Motor neuron (in vitro differentiated cells): Measurements from ENCODE around the gene MAU2. TPM values are rescaled to one million over a fixed set of nuclear protein-coding genes. Genes with fewer than 3 reads are reported as not detected.
"Not testable (repeated sequence)": the region's sequence is repeated elsewhere in the genome, so short reads cannot be mapped to it uniquely, and the experiment has no call there.

Experiments used
- ATAC-seq, 8 experiments: fragments of 200-7000 bp; cut with Tn5 transposase; replicated peaks in 6 of 8; 2 replicates each; pipeline ENCODE4 v1.8.0; 2021; ENCODE audit warnings: mild to moderate bottlenecking in 8 of 8, moderate library complexity in 8 of 8
- H3K27ac ChIP-seq, 2 donors: fragments of 250-450 bp; sonication (Bioruptor Pico); 2 replicates each; pipeline ENCODE4 v1.9.0; 2021; ENCODE audit warnings: antibody characterized with exemption in 2 of 2, mild to moderate bottlenecking in 2 of 2, moderate library complexity in 1 of 2
- H3K4me1 ChIP-seq, 2 donors: fragments of 250-450 bp; sonication (Bioruptor Pico); replicated peaks in 1 of 2; 2 replicates each; pipeline ENCODE4 v1.6.1; 2021; ENCODE audit warnings: antibody characterized with exemption in 2 of 2, mild to moderate bottlenecking in 2 of 2, moderate library complexity in 1 of 2
- H3K4me3 ChIP-seq, 5 donors: fragments of 250-450 bp; sonication (Bioruptor Pico); 2 replicates each; pipeline ENCODE4 v1.9.0; 2021; ENCODE audit warnings: antibody characterized with exemption in 5 of 5, mild to moderate bottlenecking in 5 of 5, moderate library complexity in 4 of 5
- WGBS, 10 experiments: fragments of 450-650 bp; shearing (Covaris generic); methylation state at CpG; one replicate each; pipeline ENCODE4 v1.0.0; 2022; 5-methylcytosine and 5-hydroxymethylcytosine counted together
- in situ Hi-C, 9 experiments: fragments of 400-800 bp; cut with MboI; loops; one replicate each; pipeline ENCODE4 v1.15.0; 2021; ENCODE audit warnings: low sequenced_read_pairs in 9 of 9, low pct_unique_long_range_greater_than_20kb in 2 of 9; ENCODE audit not compliant: unreplicated experiment in 9 of 9
- total RNA-seq, 8 experiments: library from RNA; unstranded; fragments of 300-600 nt; gene quantifications; 2 replicates each; pipeline versions ENCODE4 v1.2.3 to v1.2.4, GENCODE V29; 2022

MAU2 gene
- total RNA-seq, 8 experiments from 2014 or later, result 17.7 to 67.6 (median 27.4) TPM

DNA sequence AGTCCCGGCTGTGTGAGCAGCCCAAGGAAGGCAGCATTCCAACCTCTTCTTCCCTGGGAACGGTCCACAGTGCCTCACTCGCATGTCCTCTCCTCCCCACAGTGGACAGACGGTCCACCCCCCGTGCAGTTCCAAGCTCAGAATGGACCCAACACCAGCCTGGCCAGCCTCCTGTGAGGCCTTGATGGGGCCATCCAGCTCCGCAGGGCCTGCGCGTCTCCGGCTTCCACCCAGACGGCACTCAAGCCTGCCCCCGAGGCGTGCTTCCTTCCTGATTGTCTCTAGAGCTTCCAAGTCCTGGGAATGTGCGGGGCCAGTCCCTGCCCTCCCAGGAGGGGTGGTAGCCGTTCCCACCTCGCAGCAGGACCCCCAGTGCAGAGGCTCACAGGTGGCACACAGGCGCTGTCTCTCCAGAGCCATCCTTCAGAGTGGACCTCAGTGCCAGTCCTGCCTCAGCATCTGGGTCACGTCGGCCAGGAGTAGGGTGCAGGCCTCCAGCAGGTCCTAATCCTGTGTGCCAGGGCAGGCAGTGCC, 35.0 kb downstream of the MAU2 start:
- 93 to 100% (median 100%) methylated on average over 1 to 12 of the region's 18 CpGs; no CpG with 5 or more reads in 5 of the 10 experiments for WGBS, 10 experiments
- Histone ChIP-seq H3K27ac (no peak overlapping the region), H3K4me1 (peaks cover under 1% of the 10 kb centered on the region in 2 donors), H3K4me3 (no peak overlapping the region)
- in situ Hi-C loops, result loop anchor here in 2 of 9 experiments (25.0 kb wide), 1 partner anchor 132 kb away; no protein-coding TSS in a partner anchor
- ATAC-seq, result peak in 1 of 8 experiments; percentile 9

DNA sequence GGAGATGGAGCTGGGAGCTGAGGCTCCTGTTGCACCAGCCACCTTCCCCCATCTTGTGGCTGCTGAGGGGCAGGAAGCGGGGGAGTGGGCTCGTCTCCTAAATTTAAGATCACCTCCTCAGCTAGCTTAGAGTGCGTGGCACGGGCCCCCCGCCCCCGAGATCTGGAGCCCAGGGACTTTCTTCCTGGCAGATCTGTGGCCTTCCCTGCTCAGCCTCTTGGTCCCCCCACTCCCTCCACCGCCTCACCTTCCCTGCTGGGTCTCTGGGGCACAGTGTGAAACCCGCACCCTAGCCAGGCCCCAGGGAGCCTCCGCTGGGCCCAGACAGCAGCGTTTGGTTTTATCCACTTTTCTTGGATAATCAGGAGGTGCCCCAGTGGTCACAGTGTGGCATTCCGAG, 35.9 kb downstream of the MAU2 start:
- ATAC-seq, result no peak
- in situ Hi-C loops, result loop anchor here in 2 of 9 experiments (25.0 kb wide), 1 partner anchor 131 kb away; no protein-coding TSS in a partner anchor
- no peak overlapping the region for H3K27ac ChIP-seq
- peaks cover 3% of the 10 kb centered on the region in 2 donors for H3K4me1 ChIP-seq
- WGBS, 10 experiments, result 100% methylated on average over 1 of the region's 11 CpGs; no CpG with 5 or more reads in 9 of the 10 experiments
- H3K4me3 ChIP-seq, result no peak overlapping the region

DNA sequence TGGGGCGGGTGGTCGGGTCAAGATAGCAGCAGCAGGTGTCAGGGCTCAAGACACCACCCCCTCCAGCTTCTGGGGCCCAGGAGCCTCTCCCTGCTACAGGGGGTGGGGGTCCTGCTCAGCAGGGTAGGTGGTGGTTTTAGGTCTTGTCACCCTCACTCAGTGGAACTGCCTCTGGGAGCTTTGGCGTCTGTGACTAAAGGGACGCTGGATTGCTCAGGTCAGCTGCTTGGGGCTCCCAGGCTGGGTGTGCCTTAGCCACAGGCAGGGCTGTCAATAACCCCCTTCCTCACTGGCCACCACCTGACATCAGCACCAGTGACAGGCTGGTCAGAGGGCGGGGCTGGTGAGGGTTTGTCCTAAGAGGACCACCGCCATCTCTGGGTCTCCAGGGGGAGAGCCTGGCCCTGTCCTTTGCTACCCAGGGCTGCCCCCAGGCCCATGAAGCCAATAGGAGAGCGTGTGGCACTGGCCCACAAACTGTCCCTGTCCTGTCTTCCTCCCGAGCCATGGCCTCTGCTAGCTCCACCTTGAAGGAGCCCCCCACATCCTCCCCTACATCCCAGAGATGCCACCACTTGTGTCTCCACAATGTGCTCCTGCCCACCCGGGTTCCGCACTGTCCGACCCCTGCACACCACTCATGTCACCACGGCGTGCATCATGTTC, 36.4 kb downstream of the MAU2 start:
- ATAC-seq, result no peak
- H3K27ac ChIP-seq, result no peak overlapping the region
- in situ Hi-C loops, result loop anchor here in 2 of 9 experiments (25.0 kb wide), 1 partner anchor 130 kb away; no protein-coding TSS in a partner anchor
- WGBS, 10 experiments, result 80 to 100% (median 96%) methylated on average over 2 to 8 of the region's 13 CpGs; no CpG with 5 or more reads in 3 of the 10 experiments
- H3K4me3 ChIP-seq, result no peak overlapping the region
- H3K4me1 ChIP-seq, result peaks cover 3% of the 10 kb centered on the region in 2 donors

DNA sequence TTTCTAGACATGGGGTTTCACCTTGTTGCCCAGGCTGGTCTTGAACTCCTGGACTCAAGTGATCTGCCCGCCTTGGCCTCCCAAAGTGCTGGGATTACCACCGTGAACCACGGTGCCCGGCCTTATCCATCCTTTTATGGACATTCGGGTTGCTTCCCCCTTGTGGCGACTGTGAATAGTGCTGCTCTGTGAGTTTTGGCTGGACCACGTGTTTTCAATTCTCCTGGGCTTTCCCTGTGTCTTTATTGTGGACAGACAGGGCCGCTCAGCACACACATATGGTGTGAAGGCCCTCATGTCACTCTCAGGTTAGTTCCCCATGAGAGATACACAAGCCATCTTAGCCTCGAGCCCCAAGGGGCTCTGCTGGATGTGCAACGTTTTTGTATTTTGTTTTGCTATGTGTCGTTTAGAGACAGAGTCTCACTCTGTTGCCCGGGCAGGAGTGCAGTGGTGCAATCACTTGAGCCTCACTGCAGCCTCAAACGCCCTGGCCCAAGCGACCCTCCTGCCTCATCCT, 40.5 kb downstream of the MAU2 start:
- WGBS, 10 experiments, result 0 to 50% (median 9%) methylated on average over 1 to 11 of the region's 14 CpGs; no CpG with 5 or more reads in 4 of the 10 experiments
- H3K27ac ChIP-seq, result no peak overlapping the region
- ATAC-seq, result peak; percentile 85 to 89 (median 86)
- in situ Hi-C loops, result loop anchor here in 3 of 9 experiments (10.0 to 25.0 kb wide), 2 partner anchors 126 to 134 kb away; no protein-coding TSS in a partner anchor
- peaks cover 3% of the 10 kb centered on the region in 2 donors for H3K4me1 ChIP-seq
- H3K4me3 ChIP-seq, result no peak overlapping the region

GRCh38 chr19:19362075-19362474, 41.4 kb downstream of the MAU2 start:
- WGBS, 10 experiments, result 80 to 100% (median 98%) methylated on average over 1 to 4 of the region's 4 CpGs; no CpG with 5 or more reads in 6 of the 10 experiments
- in situ Hi-C loops, result loop anchor here in 3 of 9 experiments (10.0 to 25.0 kb wide), 2 partner anchors 125 to 133 kb away; no protein-coding TSS in a partner anchor
- no peak for ATAC-seq

DNA sequence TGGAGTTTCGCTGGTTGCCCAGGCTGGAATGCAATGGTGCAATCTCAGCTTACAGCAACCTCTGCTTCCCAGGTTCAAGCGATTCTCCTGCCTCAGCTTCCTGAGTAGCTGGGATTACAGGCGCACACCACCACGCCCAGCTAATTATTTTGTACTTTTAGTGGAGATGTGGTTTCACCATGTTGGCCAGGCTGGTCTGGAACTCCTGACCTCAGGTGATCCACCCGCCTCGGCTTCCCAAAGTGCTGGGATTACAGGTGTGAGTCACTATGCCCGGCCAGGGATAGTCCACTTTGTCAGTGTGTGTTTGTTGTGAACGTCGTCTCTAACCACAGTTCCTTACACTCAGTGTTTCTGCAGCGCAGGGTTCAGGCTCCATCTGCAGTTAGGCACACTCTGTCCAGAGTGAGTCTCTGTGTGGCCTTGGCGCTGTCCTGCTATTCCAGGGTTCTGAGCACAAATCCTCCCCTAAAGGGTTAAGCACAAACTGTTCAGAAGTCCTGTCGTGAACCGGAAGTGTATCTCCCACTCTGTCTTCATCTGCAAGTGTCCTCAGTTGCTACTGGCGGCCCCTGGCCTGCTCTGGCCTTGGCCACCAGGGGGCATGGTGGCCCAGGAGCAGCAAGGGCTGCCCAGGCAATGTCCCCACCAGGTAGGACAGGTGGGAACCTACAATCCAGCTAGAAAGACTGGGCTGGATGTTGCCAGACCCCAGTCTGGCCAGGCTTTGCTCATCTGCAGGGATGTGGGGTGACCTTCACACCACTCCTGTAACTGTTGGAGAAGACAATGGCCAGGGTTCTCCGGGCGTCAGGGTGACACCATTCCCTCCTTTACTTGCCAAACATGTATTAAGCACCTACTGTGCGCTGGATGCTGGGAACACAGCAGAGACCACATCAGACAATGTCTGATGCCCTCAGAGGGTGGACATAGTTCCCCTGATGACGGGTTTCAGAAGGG, 46.1 kb downstream of the MAU2 start:
- WGBS, 10 experiments, result 49 to 100% (median 62%) methylated on average over 1 to 9 of the region's 18 CpGs; no CpG with 5 or more reads in 1 of the 10 experiments
- Histone ChIP-seq H3K4me1 (no peaks in the 10 kb centered on the region), H3K27ac (no peak overlapping the region), H3K4me3 (no peak overlapping the region)
- peak; percentile 72 to 92 (median 81) for ATAC-seq
- in situ Hi-C loops, result loop anchor here in 3 of 9 experiments (10.0 to 25.0 kb wide), 2 partner anchors 121 to 128 kb away; no protein-coding TSS in a partner anchor

More at GRCh38 chr19:19362075-19362474, 41.4 kb downstream of the MAU2 start:
- Histone ChIP-seq H3K4me1 (peaks cover 3% of the 10 kb centered on the region in 2 donors), H3K27ac (no peak overlapping the region), H3K4me3 (no peak overlapping the region)

DNA sequence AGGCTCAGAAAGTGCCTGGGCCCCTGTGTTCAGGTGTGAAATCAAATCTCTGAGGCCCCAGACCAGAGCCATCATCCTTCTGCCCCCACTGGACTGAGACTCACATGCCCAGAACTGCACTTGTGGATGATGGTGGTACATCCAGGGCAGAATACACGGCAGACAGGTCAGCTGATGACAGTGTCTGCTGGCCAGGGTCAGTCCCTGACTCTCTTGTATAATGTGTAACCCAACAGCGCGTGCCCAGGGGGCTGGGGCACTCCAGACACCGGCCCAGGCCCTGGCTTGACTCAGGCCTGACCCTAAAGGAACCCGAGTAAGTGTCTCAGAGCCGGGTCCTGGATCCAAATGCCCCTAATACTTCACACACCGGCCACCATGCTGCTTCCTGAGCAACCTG, 47.5 kb downstream of the MAU2 start:
- WGBS, 10 experiments, result 60 to 100% (median 76%) methylated on average over 3 of the region's 7 CpGs; no CpG with 5 or more reads in 6 of the 10 experiments
- ATAC-seq, result no peak
- in situ Hi-C loops, result loop anchor here in 3 of 9 experiments (10.0 to 25.0 kb wide), 2 partner anchors 119 to 127 kb away; no protein-coding TSS in a partner anchor
- Histone ChIP-seq H3K27ac (no peak overlapping the region), H3K4me3 (no peak overlapping the region), H3K4me1 (no peaks in the 10 kb centered on the region)

- no peak overlapping the region for H3K4me3 ChIP-seq
- H3K4me1 ChIP-seq, result no peaks in the 10 kb centered on the region
- in situ Hi-C loops, result loop anchor here in 2 of 9 experiments (25.0 kb wide), 1 partner anchor 116 kb away; no protein-coding TSS in a partner anchor
- ATAC-seq, result peak in 2 of 8 experiments; percentile 17 to 28
- 21 to 94% (median 48%) methylated on average over 2 to 5 of the region's 8 CpGs; no CpG with 5 or more reads in 4 of the 10 experiments for WGBS, 10 experiments
- no peak overlapping the region for H3K27ac ChIP-seq
Measured at GRCh38 chr19:19371059-19371458, 50.4 kb downstream of the MAU2 start.

- H3K27ac ChIP-seq, result no peak overlapping the region
- ATAC-seq, result peak in 7 of 8 experiments; percentile 31 to 91 (median 64)
- H3K4me1 ChIP-seq, result peaks cover 0 to 5% of the 10 kb centered on the region in 2 donors
- H3K4me3 ChIP-seq, result no peak overlapping the region
- 17 to 88% (median 78%) methylated on average over 1 to 6 of the region's 8 CpGs; no CpG with 5 or more reads in 1 of the 10 experiments for WGBS, 10 experiments
- in situ Hi-C loops, result loop anchor here in 2 of 9 experiments (25.0 kb wide), 1 partner anchor 114 kb away; no protein-coding TSS in a partner anchor
Measured at GRCh38 chr19:19372656-19373416, 52.2 kb downstream of the MAU2 start.

DNA sequence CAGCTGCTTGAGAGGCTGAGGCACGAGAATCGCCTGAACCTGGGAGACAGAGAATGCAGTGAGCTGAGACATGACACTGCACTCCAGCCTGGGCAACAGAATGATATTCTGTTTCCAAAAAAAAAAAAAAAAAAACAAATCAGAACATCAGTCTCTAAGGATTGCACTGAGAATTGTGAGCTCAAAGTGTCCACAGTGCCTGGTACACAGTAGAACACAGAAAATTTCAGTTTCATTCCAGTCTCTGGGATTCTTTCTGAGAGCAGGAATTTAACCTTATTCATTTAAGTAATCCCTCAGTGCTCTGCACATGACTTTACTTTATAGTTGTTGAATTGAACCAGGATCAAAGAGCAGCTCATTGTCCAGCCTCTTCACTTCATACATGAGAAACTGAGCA, 58.9 kb downstream of the MAU2 start:
- WGBS, 10 experiments, result 0 to 90% (median 50%) methylated on average over 2 of the region's 2 CpGs; no CpG with 5 or more reads in 5 of the 10 experiments
- Histone ChIP-seq H3K4me1 (peaks cover 2 to 9% of the 10 kb centered on the region in 2 donors), H3K27ac (no peak overlapping the region), H3K4me3 (no peak overlapping the region)
- peak in 1 of 8 experiments; percentile 45 for ATAC-seq
- in situ Hi-C loops, result loop anchor here in 2 of 9 experiments (25.0 kb wide), 1 partner anchor 108 kb away; no protein-coding TSS in a partner anchor

- in situ Hi-C loops, result loop anchor here in 3 of 9 experiments (10.0 to 25.0 kb wide), 2 partner anchors 107 to 114 kb away; no protein-coding TSS in a partner anchor
- H3K27ac ChIP-seq, ATAC-seq, H3K4me3 ChIP-seq: not testable (repeated sequence)
- 80 to 100% (median 91%) methylated on average over 1 to 12 of the region's 12 CpGs; no CpG with 5 or more reads in 2 of the 10 experiments for WGBS, 10 experiments
- peaks cover 6 to 14% of the 10 kb centered on the region in 2 donors for H3K4me1 ChIP-seq
Measured at GRCh38 chr19:19380316-19380715, 59.7 kb downstream of the MAU2 start.
